OCI-LY3 (cell line): ENCODE measurements around the gene WDR73.

ENCODE experiments used
- H2AFZ ChIP-seq: fragments of 200-600, 300-600 bp; shearing (Covaris generic); 2 replicates; pipeline ENCODE4 v1.6.0; 2014; ENCODE audit warnings: antibody characterized with exemption, low read depth, low read length
- H3K27ac ChIP-seq: fragments of 200-600, 300-600 bp; sonication (generic); 2 replicates; pipeline ENCODE4 v1.5.1; 2014; ENCODE audit warnings: mild to moderate bottlenecking, low read length, moderate library complexity, mixed read lengths
- H3K27me3 ChIP-seq: fragments of 200-600, 300-600 bp; sonication (generic); 2 replicates; pipeline ENCODE4 v1.6.1; 2014; ENCODE audit warnings: low read depth, low read length, mixed read lengths
- H3K36me3 ChIP-seq: fragments of 200-600, 300-600 bp; sonication (generic); replicated peaks from 2 replicates; pipeline ENCODE3; 2014; ENCODE audit warnings: low read depth, low read length, mixed read lengths
- H3K4me1 ChIP-seq: fragments of 300-600, 200-600 bp; sonication (generic); 2 replicates; pipeline ENCODE4 v1.6.1; 2014; ENCODE audit warnings: low read length, mixed read lengths
- H3K4me2 ChIP-seq: fragments of 200-600, 300-600 bp; sonication (generic); 2 replicates; pipeline ENCODE4 v1.6.1; 2014; ENCODE audit warnings: low read length, mixed read lengths
- H3K4me3 ChIP-seq: fragments of 300-600, 200-600 bp; sonication (generic); 2 replicates; pipeline ENCODE4 v1.5.1; 2014; ENCODE audit warnings: antibody characterized with exemption, mild to moderate bottlenecking, low read length, moderate library complexity
- H3K79me2 ChIP-seq: fragments of 300-600, 200-600 bp; shearing (Covaris generic); 2 replicates; pipeline ENCODE4 v1.6.1; 2014; ENCODE audit warnings: mild to moderate bottlenecking, low read length, mixed read lengths
- H3K9ac ChIP-seq: fragments of 300-600, 200-600 bp; shearing (Covaris generic); 2 replicates; pipeline ENCODE4 v1.6.0; 2014; ENCODE audit warnings: mild to moderate bottlenecking, low read length, moderate library complexity
- H3K9me3 ChIP-seq: fragments of 200-600, 300-600 bp; shearing (Covaris generic); 2 replicates; pipeline ENCODE4 v1.6.1; 2014; ENCODE audit warnings: low read length, mixed read lengths; ENCODE audit not compliant: insufficient read depth
- H4K20me1 ChIP-seq: fragments of 200-600, 300-600 bp; sonication (generic); 2 replicates; pipeline ENCODE4 v1.6.1; 2016; ENCODE audit warnings: low read length, mixed read lengths; ENCODE audit not compliant: insufficient read depth
- CTCF ChIP-seq: fragments of 200-600, 300-600 bp; sonication (generic); IDR thresholded peaks from 2 replicates; pipeline ENCODE4 v1.5.1; 2014; ENCODE audit warnings: antibody characterized with exemption, low read length, low read depth
- EZH2phosphoT487 ChIP-seq: fragments of 200-600 bp; shearing (Covaris generic); IDR thresholded peaks from 2 replicates; pipeline ENCODE4 v1.6.1; 2018; ENCODE audit warnings: antibody characterized with exemption, mixed run types, low read depth

Gene WDR73

GRCh38 chr15:84611631-84612030 is 42.5 kb downstream of the WDR73 start:
- no peak for TF ChIP-seq EZH2phosphoT487
- TF ChIP-seq CTCF = no peak
- Histone ChIP-seq H2AFZ (no peak overlapping the region), H3K27me3 (no peaks in the 10 kb centered on the region), H4K20me1 (peaks cover 29% of the 10 kb centered on the region), H3K27ac (no peak overlapping the region), H3K4me2 (no peak overlapping the region), H3K9me3 (no peaks in the 10 kb centered on the region), H3K79me2 (peaks cover 97% of the 10 kb centered on the region), H3K4me3 (no peak overlapping the region), H3K4me1 (no peaks in the 10 kb centered on the region), H3K9ac (no peak overlapping the region), H3K36me3 (peaks cover 58% of the 10 kb centered on the region)

GRCh38 chr15:84609818-84610525 is 44.1 kb downstream of the WDR73 start:
- peaks cover 97% of the 10 kb centered on the region for H3K79me2 ChIP-seq
- H3K27ac ChIP-seq = no peak overlapping the region
- peaks cover 62% of the 10 kb centered on the region for H3K36me3 ChIP-seq
- peaks cover 30% of the 10 kb centered on the region for H4K20me1 ChIP-seq
- H3K4me3 ChIP-seq = no peak overlapping the region
- H3K4me2 ChIP-seq = no peak overlapping the region
- no peak overlapping the region for H3K9ac ChIP-seq
- no peaks in the 10 kb centered on the region for H3K9me3 ChIP-seq
- TF ChIP-seq EZH2phosphoT487 (no peak), CTCF (no peak)
- H3K4me1 ChIP-seq = peaks cover 14% of the 10 kb centered on the region
- H3K27me3 ChIP-seq = no peaks in the 10 kb centered on the region
- no peak overlapping the region for H2AFZ ChIP-seq

- H3K36me3 ChIP-seq = peaks cover 62% of the 10 kb centered on the region
- H3K9ac ChIP-seq = no peak overlapping the region
- H3K27ac ChIP-seq = no peak overlapping the region
- no peak for TF ChIP-seq CTCF
- H3K4me3 ChIP-seq = no peak overlapping the region
- no peak overlapping the region for H3K4me2 ChIP-seq
- H3K27me3 ChIP-seq = no peaks in the 10 kb centered on the region
- H3K9me3 ChIP-seq = no peaks in the 10 kb centered on the region
- H3K79me2 ChIP-seq = peaks cover 98% of the 10 kb centered on the region
- no peak overlapping the region for H2AFZ ChIP-seq
- peaks cover 30% of the 10 kb centered on the region for H4K20me1 ChIP-seq
- peaks cover 26% of the 10 kb centered on the region for H3K4me1 ChIP-seq
Measured at GRCh38 chr15:84608707-84609284, 45.3 kb downstream of the WDR73 start.

- H3K4me1 ChIP-seq = peaks cover 41% of the 10 kb centered on the region
- H3K4me3 ChIP-seq = no peak overlapping the region
- no peaks in the 10 kb centered on the region for H3K27me3 ChIP-seq
- no peak overlapping the region for H3K4me2 ChIP-seq
- no peak overlapping the region for H3K27ac ChIP-seq
- H3K9me3 ChIP-seq = no peaks in the 10 kb centered on the region
- no peak overlapping the region for H3K9ac ChIP-seq
- peaks cover 20% of the 10 kb centered on the region for H4K20me1 ChIP-seq
- H2AFZ ChIP-seq = no peak overlapping the region
- peaks cover 98% of the 10 kb centered on the region for H3K79me2 ChIP-seq
- TF ChIP-seq EZH2phosphoT487 = no peak
- H3K36me3 ChIP-seq = peaks cover 56% of the 10 kb centered on the region
Measured at GRCh38 chr15:84606653-84607120, 47.4 kb downstream of the WDR73 start.
